GM19193 (cell line): Measurements from ENCODE around the gene PLA2G5.

Source experiments
- POLR2A ChIP-seq: IDR thresholded peaks from 4 replicates; pipeline ENCODE4 v1.6.1; 2011; ENCODE audit not compliant: insufficient read depth, insufficient read length; ENCODE audit errors: extremely low read depth

PLA2G5 gene

DNA sequence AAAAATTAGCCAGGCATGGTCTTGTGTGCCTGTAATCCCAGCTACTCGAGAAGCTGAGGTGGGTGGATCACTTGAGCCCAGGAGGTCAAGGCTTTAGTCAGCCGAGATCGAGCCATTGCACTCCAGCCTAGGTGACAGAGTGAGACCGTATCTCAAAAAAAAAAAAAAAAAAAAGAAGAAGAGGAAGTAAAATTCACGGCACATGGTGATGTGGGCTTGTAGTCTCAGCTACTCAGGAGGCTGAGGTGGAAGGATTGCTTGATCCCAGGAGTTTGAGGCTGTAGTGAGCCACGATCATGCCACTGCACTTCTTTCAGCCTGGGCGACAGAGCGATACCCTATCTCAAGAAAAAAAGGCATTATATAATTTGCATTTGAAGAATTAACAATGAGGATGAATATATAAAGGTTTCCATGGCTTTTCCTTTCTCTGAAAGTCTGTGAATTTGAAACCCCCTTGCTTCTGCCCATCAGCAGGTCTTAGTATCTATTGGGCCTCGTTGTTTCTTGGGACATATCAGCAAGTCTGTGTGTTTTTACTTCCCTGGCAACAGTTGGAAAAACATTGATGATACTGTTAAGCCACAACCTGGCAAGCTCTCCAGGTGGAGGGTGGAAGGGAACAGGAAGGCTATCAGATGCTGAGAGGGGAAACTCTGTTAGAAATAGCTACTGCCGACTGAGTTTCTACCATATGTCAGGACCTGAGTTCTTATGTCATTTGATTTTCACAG, 53.9 kb downstream of the PLA2G5 start:
- TF ChIP-seq POLR2A = no peak

DNA sequence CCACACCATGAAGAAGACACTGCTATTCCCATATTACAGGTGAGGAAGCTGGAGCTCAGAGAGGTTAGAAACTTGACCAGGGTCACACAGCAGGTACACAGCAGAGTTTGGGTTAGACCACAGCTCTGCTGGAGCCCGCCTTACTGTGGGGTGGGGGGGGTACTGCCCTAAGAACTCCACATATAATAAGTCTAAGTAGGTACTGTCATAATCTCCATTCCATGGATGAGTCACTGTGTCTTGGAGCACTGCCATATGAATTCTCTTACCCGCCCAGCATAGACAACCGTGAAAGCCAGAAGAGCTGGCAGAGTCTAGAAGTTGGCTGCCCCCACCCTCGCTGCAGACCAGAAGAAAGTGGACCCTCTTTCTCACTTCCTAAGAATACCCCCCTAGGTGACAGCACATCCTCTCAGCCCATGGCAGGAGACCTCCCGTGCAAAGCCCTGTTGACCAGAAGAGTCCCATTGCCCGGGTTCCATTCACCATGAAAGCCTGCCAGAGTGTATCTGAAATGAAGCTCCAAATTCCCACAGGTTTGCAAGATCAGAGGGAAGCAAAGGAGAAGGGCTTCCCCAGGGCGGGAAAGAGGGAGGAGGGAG, 54.6 kb downstream of the PLA2G5 start:
- TF ChIP-seq POLR2A = no peak

DNA sequence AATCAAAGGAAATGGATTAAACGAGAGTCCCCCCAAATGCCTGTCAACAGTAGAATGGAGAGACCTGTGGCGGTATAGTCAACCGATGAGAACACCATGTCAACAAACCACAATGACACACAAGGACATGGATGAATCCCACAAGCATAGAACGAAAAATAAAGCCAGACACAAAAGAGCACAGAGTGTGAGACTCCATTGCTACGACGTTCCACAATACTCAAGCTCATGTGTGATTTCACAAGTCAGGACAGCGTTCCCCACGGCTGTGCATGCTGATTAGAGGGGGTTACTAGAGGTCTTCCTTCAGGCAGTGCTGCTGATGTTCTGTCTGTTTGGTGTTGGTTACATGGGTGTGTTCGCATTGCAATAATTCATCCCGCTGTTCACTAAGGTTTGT, 55.1 kb downstream of the PLA2G5 start:
- no peak for TF ChIP-seq POLR2A

DNA sequence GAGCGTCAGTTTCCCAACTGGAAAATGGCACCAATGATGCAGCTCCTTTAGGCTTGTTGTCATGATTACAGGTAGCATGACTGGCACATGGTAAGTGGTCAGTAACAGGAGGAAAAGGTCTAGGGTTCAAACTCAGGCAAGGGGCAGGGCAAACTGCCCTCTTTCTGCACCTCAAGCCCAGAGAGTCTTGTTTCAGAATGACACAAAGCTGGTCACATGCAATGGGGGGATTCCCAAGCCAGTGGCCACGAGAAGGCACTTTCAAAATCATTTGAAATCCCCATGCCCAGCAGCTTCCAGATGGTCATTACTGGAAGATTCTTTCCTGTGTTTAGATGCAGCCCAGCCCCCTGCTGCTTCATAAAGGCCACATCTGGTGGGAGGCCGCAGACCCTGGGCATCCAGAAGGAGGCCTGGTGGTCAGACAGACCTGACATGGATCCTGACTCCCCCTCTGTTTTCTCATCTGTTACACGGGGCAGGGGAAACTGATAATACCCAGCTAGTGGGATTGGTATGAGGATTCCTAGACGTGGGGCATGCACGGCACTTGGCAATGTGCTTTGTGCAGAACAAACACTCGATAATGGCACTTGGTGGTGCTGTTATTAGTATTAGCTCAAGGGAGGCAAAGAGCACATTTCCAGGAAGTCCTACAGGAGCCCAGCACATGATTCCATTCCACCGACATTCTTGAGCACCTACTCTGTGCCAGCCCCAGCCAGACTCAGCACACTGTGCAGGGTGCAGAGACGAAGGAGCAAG, 56.2 kb downstream of the PLA2G5 start:
- TF ChIP-seq POLR2A = no peak

DNA sequence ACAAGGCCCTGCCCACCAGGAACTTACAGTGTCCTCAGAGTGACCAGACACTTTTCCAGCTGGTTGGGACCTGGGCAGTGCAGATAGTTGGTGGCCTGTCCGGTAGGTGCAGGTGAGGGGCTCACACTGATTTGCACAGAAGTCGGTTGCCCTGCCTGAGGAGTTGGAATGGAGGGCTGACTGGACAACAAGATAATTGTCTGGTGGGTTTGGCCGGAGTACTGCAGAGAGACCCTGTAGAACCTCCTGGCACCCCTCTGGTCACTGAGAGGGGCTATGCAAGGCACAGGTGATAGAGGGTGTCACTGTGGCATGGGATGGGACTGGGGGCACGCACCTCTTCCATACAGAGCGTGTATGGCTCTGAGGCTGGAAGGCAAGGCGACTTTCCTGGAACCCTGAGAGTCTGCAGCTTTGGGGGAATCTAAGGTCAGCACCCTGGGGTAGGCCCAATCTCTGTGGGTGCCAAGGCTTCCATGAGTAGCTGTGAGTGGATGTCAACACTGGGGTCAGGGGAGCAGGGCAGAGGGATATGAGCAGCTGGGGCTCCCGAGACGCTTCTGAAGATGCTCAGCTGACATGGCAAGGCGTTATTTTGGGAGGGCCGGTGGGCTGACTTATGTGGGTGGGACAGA, 56.9 kb downstream of the PLA2G5 start:
- TF ChIP-seq POLR2A = no peak

DNA sequence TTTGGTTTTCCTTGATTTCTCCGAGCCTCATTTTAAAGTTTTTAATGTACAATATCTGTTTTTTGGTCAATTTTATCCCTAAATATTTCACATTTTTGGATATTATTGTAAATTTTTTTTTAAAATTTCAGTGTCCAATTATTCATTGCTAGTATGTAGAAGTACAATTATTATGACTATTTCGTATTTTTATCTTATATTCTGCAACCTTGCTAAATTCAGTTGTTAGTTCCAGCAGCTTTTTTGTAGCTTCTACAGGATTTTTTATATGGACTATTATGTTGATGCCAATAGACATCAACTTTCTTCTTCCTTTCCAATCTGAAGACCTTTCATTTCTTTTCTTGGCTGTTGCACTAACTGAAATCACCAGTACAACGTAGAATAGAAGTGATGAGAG, 65.0 kb downstream of the PLA2G5 start:
- no peak for TF ChIP-seq POLR2A

DNA sequence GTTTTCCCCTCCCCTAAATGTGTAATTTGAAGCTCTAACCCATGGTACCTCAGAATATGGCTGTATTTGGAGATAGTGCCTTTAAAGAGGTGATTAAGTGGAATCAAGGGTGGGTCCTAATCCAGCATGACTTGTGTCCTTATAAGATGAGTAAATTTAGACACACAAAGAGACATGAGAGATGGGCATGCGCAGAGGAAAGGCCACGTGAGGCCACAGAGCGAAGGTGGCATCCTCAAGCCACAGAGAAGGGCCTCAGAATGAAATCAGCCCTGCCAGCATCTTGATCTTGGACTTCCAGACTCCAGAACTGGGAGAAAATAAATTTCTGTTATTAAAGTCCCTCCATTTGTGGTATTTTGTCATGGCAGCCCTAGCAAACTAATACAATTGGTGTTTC, 66.3 kb downstream of the PLA2G5 start:
- TF ChIP-seq POLR2A = no peak

DNA sequence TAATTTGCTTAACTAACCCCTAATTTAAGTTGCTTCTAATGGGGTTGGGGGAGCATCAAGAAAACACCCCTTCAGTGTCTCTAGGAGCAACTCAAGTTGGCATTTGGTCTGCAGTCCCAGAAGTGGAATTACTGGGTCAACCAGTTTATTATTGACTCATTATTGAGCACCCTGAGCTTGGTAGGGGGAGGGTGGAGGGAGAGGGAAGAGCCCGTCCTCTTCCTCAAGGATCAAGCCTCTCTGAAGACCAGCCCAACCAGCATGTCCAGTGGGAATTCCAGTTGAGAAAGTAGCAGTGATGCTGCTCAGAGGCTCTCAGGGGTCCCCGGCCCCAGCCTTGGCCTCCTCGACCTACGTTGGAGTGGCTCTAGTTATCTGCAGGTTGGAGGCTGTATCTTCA, 67.1 kb downstream of the PLA2G5 start:
- no peak for TF ChIP-seq POLR2A

DNA sequence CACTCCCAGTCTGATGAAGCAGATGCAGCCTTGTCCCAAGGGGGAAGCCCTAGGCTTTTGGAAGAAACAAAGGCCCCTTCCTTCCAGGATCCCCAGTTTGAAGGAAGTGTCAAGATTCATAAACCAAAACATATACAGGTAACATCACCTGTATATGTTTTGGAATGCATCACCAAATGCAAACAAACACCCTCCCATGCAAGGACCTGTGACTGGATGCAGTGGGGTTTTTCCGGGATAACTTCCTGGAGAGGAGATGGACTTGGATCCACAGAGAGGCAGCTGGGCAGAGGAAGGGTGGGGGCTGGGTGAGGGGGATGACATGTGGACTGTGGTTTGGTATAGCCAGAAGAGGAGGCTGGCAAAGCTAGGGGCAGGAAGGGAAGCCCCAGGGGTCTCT, 67.6 kb downstream of the PLA2G5 start:
- TF ChIP-seq POLR2A = no peak

DNA sequence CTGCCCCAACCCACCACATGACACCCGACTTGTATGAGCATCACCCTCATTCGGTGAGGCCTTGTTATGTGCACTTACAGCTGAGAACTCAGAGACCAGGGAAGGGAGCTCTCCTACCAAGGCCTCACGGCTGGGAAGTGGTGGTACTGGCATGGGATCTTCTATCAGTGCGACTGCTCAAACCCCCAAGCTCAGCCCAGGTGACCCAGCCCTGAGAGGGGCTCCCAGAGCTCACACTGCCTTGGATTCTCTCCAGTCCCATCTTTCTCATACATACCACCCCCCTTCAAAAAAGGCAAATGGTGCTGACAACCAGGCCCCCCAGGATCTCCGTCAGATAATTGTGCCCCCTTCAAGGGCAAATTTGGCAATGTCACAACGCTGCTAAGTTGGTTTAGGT, 68.4 kb downstream of the PLA2G5 start:
- TF ChIP-seq POLR2A = no peak

DNA sequence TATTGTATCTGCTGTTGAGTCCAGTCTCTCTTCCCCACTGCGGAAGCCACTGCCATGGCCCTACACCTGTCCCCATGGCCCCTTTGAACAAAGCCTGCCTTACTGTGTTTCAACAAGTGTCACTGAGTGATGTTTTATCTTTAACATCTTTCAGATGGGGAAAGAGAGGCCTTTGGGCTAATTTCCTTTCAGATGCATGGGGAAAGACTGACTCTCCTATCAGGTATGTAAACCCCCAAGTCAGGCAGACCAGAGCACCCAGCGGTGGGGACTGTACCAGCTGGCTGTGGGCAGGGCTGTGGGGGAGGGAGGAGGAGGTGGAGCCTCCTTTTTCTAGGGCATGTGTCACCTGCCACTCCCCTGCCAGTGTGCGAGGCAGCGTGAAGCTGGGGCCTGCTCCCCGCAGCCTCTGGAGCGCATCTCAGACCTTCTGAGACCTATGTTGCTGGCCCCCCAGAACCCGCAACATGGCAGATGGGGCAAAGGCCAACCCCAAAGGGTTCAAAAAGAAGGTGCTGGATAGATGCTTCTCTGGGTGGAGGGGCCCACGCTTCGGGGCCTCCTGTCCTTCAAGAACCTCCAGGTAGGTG, 69.1 kb downstream of the PLA2G5 start, which contains the start of gene PLA2G2F:
TSS of gene PLA2G2F (plus strand) at position 363 of the 590 bp plus-strand sequence. CDS start at position 468, 105 bp downstream.
- no peak for TF ChIP-seq POLR2A

DNA sequence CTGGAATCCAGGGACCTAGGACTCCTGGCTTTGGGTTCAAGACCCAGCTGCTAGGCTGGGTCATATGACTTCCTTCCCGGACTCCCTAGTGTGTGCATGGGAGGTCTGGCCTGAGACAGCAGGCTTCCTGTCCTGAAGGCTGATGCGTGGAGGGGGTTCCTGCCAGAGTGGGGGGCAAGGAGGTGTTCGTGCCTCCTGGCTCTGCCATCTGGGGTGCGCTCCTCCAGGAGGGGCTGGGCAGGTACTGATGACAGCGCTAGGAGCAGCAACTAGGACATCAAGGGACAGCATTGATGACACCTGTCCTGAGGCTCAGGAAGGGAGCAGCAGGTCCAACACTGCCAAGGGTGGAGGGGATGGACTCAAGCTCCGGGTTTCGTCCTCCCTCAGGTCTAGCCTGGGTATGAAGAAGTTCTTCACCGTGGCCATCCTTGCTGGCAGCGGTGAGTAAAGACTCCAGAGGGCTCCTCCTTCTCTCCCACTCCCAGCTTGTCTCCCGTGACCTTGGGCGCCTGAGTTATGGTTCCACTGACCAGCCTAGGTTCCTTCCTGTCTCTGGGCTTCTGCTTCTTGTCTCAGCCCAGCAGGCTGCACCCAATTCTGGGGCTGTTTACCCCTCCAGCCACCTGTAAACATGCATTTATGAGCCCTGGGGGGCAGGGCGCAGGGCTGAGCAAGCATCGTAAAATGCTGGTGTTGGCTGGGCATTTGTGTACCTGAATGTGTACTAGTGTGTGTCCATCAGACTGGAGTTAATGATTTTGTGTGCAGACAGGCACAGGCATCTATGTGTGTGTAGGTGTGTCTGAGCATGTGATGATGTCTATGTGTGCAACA, 70.0 kb downstream of the PLA2G5 start:
- TF ChIP-seq POLR2A = no peak

DNA sequence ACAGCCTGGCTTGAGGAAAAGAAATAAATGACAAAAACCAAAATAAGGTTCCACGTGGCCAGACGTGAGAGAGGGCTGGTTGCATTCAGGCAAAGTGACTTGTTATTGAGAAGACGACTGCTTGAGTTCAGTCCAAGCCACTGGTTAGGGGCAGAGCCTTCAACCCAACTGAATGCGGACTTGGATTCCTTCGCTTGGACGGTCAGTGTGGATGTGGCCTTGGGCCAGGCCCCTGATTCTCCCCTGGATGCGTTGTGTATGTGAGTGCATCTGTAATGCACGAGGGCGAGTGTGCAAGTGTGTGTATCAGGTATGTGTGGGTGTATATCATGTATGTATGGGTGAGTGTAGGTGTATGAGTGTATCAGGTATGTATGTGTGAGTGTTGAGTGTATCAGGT, 71.0 kb downstream of the PLA2G5 start:
- TF ChIP-seq POLR2A = no peak

DNA sequence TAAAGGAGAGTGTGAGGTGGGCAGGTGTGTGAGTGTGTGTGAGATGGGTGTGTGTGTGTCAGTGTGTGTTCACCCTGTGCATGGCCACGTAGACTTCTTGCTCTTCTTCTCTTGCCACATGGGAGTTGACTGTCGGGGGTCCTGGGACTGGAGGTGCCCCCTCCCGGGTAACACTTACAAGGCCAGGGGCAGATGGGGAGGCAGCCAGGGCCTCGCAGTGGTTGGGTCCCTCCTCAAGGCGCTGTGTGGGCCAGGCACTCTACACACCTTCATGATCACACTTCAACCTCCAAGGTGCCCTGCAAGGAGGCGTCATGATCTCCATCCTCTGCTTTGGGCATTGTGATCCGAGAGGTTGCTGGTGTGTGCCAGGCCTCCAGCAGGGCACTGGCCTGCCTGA, 71.5 kb downstream of the PLA2G5 start:
- no peak for TF ChIP-seq POLR2A
